ENCODE results near the gene INPP5D. TPM values are rescaled to one million over a fixed set of nuclear protein-coding genes. Genes with fewer than 3 reads are reported as not detected.

INPP5D gene
- total and polyA plus RNA-seq, 2 of the 13 experiments (the other 11 are each of a cell fraction or from before 2014, with no cell fraction given), result 16.7 to 18.0 TPM

DNA sequence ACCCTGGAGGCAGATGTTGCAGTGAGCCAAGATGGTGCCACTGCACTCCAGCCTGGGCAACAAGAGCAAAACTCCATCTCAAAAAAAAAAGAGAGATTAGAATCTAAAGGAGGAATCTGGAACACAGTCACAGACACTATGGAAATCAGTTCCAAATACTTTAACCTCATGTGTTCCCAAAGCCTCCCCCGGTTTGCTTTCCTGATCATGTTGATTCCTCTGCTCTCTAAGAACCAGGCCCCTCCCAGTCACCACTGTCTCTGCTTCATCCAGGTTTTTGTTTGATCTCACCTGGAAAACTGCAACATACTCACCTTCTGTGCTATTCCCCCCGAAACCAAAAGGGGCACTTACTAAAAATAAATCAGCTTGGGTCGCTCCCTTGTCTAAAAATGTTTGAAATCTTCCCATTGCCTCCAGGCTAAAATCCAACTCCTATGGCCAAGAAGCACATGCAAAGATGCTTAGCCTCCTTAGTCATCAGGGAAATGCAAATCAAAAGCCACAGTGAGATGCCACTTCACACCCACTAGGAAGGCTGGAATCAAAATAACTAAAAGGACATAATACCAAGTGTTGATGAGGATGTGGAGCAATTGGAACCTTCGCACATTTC lies 33.8 kb upstream of the INPP5D start:
- no peaks in the 10 kb centered on the region for H3K36me3 ChIP-seq (replicated peaks in 1 of 2; ENCODE audit: control insufficient read depth in 1 of 2, insufficient read depth in 2 of 2, low read length in 2 of 2)
- ATAC-seq (no peak), FAIRE-seq (no peak), DNase-seq (ENCODE audit: low spot score) (no peak)
- peaks cover 3 to 19% of the 10 kb centered on the region in 2 experiments; a peak in 4 of 5 replicates for H3K27me3 ChIP-seq (ENCODE audit: control insufficient read depth in 1 of 2, insufficient read depth in 2 of 2, low read length in 2 of 2)
- no peak overlapping the region for H3K9ac ChIP-seq (ENCODE audit: insufficient read depth, low read depth, low read length)
- POLR2A ChIA-PET, result no interaction called here
- H3K9me3 ChIP-seq (ENCODE audit: low read length), result no peaks in the 10 kb centered on the region
- H4K20me1 ChIP-seq (ENCODE audit: insufficient read depth, low read length), result no peaks in the 10 kb centered on the region
- H3K4me1 ChIP-seq (ENCODE audit: insufficient read depth, low read length), result peaks cover 3% of the 10 kb centered on the region; the same call in 1 of the 2 replicates
- H3K4me3 ChIP-seq (replicated peaks in 1 of 3; ENCODE audit: insufficient read depth in 1 of 3, low read depth in 2 of 3, low read length in 3 of 3), result no peak overlapping the region
- 46% methylated on average over 4 of the region's 4 CpGs for WGBS (ENCODE audit: low lambda C conversion rate)
- no peaks in the 10 kb centered on the region for H3K79me2 ChIP-seq (ENCODE audit: insufficient read depth, low read length)
- intact Hi-C loops (cut with micrococcal nuclease; ENCODE audit: unreplicated experiment) (no loop called here), in situ Hi-C loops (cut with HindIII; ENCODE audit: extremely low pct_ligation_motif_present, low pct_unique_long_range_greater_than_20kb) (loop anchor here (10.0 kb wide), 1 partner anchor 172 kb away; no protein-coding TSS in a partner anchor)
- no peak overlapping the region for H3K4me2 ChIP-seq (ENCODE audit: low read depth, low read length)
- no peak overlapping the region for H3K27ac ChIP-seq (ENCODE audit: extremely low read length, insufficient read depth, low read length)
- CTCF ChIA-PET (ENCODE audit: low intra/inter-chr PET ratio, low total read pairs), result no interaction called here
- H2AFZ ChIP-seq (ENCODE audit: low read length), result no peak overlapping the region
- no TSS peak for BruUV-seq (replicated peaks)
- TF ChIP-seq ZFX (CRISPR knock-in tag; IDR thresholded peaks at IDR 0.05; ENCODE audit: low read depth) (no peak), ZNF639 (CRISPR knock-in tag; conservative IDR thresholded peaks at IDR 0.05) (no peak), ZNF3 (CRISPR knock-in tag; IDR thresholded peaks at IDR 0.05) (no peak), ZNF335 (CRISPR knock-in tag; IDR thresholded peaks at IDR 0.05) (no peak), NR2C2 (CRISPR knock-in tag; IDR thresholded peaks at IDR 0.05; ENCODE audit: borderline replicate concordance) (no peak)
- TF ChIP-seq, protein P1, sequence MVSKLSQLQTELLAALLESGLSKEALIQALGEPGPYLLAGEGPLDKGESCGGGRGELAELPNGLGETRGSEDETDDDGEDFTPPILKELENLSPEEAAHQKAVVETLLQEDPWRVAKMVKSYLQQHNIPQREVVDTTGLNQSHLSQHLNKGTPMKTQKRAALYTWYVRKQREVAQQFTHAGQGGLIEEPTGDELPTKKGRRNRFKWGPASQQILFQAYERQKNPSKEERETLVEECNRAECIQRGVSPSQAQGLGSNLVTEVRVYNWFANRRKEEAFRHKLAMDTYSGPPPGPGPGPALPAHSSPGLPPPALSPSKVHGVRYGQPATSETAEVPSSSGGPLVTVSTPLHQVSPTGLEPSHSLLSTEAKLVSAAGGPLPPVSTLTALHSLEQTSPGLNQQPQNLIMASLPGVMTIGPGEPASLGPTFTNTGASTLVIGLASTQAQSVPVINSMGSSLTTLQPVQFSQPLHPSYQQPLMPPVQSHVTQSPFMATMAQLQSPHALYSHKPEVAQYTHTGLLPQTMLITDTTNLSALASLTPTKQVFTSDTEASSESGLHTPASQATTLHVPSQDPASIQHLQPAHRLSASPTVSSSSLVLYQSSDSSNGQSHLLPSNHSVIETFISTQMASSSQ (IDR thresholded peaks at IDR 0.05; ENCODE audit: low read depth), result no peak
- TF ChIP-seq, protein P1 (CRISPR knock-in tag; IDR thresholded peaks at IDR 0.05; ENCODE audit: borderline replicate concordance), result no peak
- TF ChIP-seq, protein P2, sequence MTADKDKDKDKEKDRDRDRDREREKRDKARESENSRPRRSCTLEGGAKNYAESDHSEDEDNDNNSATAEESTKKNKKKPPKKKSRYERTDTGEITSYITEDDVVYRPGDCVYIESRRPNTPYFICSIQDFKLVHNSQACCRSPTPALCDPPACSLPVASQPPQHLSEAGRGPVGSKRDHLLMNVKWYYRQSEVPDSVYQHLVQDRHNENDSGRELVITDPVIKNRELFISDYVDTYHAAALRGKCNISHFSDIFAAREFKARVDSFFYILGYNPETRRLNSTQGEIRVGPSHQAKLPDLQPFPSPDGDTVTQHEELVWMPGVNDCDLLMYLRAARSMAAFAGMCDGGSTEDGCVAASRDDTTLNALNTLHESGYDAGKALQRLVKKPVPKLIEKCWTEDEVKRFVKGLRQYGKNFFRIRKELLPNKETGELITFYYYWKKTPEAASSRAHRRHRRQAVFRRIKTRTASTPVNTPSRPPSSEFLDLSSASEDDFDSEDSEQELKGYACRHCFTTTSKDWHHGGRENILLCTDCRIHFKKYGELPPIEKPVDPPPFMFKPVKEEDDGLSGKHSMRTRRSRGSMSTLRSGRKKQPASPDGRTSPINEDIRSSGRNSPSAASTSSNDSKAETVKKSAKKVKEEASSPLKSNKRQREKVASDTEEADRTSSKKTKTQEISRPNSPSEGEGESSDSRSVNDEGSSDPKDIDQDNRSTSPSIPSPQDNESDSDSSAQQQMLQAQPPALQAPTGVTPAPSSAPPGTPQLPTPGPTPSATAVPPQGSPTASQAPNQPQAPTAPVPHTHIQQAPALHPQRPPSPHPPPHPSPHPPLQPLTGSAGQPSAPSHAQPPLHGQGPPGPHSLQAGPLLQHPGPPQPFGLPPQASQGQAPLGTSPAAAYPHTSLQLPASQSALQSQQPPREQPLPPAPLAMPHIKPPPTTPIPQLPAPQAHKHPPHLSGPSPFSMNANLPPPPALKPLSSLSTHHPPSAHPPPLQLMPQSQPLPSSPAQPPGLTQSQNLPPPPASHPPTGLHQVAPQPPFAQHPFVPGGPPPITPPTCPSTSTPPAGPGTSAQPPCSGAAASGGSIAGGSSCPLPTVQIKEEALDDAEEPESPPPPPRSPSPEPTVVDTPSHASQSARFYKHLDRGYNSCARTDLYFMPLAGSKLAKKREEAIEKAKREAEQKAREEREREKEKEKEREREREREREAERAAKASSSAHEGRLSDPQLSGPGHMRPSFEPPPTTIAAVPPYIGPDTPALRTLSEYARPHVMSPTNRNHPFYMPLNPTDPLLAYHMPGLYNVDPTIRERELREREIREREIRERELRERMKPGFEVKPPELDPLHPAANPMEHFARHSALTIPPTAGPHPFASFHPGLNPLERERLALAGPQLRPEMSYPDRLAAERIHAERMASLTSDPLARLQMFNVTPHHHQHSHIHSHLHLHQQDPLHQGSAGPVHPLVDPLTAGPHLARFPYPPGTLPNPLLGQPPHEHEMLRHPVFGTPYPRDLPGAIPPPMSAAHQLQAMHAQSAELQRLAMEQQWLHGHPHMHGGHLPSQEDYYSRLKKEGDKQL (CRISPR knock-in tag; IDR thresholded peaks at IDR 0.05; ENCODE audit: low read depth), result no peak
- TF ChIP-seq, protein P3, sequence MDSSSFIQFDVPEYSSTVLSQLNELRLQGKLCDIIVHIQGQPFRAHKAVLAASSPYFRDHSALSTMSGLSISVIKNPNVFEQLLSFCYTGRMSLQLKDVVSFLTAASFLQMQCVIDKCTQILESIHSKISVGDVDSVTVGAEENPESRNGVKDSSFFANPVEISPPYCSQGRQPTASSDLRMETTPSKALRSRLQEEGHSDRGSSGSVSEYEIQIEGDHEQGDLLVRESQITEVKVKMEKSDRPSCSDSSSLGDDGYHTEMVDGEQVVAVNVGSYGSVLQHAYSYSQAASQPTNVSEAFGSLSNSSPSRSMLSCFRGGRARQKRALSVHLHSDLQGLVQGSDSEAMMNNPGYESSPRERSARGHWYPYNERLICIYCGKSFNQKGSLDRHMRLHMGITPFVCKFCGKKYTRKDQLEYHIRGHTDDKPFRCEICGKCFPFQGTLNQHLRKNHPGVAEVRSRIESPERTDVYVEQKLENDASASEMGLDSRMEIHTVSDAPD (CRISPR knock-in tag; IDR thresholded peaks at IDR 0.05), result no peak
